Measurements from ENCODE around the gene ENTPD3.

DNA sequence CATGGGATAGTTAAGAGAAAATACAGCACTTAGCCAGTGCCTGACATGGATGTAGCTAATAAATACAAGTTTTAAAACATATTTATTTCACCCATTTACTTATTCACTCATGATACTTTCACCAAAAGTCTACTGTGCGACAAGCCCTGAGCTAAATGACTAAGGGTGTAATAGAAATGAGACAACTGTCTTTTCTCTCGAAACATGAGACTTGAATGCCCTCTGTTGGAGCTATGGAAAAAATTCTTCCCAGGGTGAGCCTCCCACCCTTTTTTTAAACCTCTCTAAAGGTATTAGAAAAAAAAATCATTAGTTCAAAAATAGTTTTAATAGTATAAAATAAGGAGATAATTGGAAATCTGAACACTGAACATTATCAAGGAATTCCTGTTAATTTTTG is 45.8 kb downstream of the ENTPD3 start:
- TF ChIP-seq GATA3 (IDR thresholded peaks at IDR 0.05; ENCODE audit: low read depth, low read length) (no peak), GATA2 (IDR thresholded peaks at IDR 0.05; ENCODE audit: low read depth, low read length) (no peak)

Data from SH-SY5Y (cell line).